Panc1 (cell line): Measurements from ENCODE around the gene GPRC5A.

ENCODE experiments used
- CTCF ChIP-seq: fragments of 450-650 bp; IDR thresholded peaks from 2 replicates; pipeline ENCODE4 v1.5.1; 2017; ENCODE audit warnings: mild to moderate bottlenecking
- POLR2AphosphoS5 ChIP-seq: IDR thresholded peaks from 2 replicates; pipeline ENCODE4 v1.6.1; 2012; ENCODE audit warnings: mild to moderate bottlenecking, low read depth, low read length, moderate library complexity
- TCF7L2 ChIP-seq: IDR thresholded peaks from 2 replicates; pipeline ENCODE4 v1.6.1; 2011; ENCODE audit warnings: mild to moderate bottlenecking, low read depth, low read length, inconsistent platforms

DNA sequence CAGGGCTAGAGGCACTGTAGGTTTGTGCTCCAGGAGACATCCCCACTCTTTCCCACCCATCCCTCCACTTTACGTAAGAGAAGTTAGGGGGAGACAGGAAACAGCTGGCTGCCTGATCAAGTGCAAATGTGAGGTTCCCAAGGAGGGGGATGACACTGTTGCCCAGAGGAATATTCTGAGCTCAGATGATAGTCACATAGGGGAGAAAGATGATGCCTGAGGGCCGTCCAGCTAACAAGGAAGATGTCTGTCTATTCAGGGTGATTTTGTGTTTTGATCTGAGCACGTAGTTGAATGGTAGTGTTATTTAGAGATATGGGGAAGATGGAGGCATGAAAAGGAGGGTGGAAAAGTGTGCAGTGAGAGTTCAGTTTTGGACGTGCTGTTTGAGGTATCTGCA lies 74.5 kb downstream of the GPRC5A start:
- TF ChIP-seq POLR2AphosphoS5 (no peak), CTCF (no peak), TCF7L2 (no peak)
